Measurements from ENCODE around the gene ZNF333.

DNA sequence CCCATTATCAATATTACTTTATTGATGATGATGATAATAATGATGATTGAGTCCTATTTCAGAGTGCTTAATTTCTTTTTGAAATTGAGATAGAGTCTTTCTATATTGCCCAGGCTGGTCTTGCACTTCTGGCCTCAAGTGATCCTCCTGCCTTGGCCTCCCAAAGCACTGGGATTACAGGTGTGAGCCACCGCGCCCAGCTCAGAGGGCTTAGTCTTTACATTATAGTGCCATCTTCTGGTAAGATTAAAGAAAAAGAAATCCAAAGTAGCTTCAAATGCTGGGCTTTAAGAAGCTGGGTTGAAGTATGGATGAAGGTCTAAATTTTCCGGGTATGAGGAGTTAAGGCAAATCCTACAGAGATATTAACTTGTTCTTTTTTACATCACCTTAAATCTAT, 3.4 kb upstream of the ZNF333 start:
- TF ChIP-seq CTCF (IDR thresholded peaks at IDR 0.05) (peak; percentile 50), EZH2 (IDR thresholded peaks at IDR 0.05) (no peak), EZH2phosphoT487 (IDR thresholded peaks at IDR 0.05) (no peak)
